DND-41 (cell line): ENCODE results near the gene CEP78.

Experiments used
- EZH2 ChIP-seq: IDR thresholded peaks from 3 replicates; pipeline ENCODE4 v1.6.1; 2012; ENCODE audit warnings: borderline replicate concordance, low read depth, mild to moderate bottlenecking, moderate library complexity, low read length, inconsistent platforms; ENCODE audit not compliant: severe bottlenecking
- TF ChIP-seq, protein P1 (sequence below): IDR thresholded peaks from 2 replicates; pipeline ENCODE4 v1.5.1; 2012; ENCODE audit warnings: borderline replicate concordance, low read length, moderate library complexity, mild to moderate bottlenecking; ENCODE audit not compliant: poor library complexity, severe bottlenecking; ENCODE audit errors: extremely low read depth

DNA sequence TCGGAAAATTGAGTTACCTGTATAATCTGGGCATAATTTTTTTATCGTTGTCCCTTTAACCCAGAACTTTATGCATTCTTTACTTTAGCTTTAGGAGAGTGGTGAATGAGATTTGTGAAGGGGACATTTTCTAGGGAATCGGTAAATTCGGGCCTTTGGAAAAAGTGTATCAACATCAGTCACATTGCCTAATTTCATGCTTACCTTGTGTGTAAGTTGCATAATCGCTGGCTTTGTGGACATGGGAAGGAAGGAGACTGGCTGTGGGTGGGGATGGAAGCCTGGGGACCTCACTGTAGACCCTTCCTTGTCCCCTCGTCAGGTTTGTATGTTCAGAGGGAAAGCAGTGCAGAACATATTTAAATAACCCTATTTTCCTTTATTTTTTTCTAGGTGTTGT is 64.3 kb downstream of the CEP78 start:
- TF ChIP-seq, protein P1, sequence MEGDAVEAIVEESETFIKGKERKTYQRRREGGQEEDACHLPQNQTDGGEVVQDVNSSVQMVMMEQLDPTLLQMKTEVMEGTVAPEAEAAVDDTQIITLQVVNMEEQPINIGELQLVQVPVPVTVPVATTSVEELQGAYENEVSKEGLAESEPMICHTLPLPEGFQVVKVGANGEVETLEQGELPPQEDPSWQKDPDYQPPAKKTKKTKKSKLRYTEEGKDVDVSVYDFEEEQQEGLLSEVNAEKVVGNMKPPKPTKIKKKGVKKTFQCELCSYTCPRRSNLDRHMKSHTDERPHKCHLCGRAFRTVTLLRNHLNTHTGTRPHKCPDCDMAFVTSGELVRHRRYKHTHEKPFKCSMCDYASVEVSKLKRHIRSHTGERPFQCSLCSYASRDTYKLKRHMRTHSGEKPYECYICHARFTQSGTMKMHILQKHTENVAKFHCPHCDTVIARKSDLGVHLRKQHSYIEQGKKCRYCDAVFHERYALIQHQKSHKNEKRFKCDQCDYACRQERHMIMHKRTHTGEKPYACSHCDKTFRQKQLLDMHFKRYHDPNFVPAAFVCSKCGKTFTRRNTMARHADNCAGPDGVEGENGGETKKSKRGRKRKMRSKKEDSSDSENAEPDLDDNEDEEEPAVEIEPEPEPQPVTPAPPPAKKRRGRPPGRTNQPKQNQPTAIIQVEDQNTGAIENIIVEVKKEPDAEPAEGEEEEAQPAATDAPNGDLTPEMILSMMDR, result no peak
- no peak for TF ChIP-seq EZH2
